ENCODE results near the gene RAB35. TPM values are rescaled to one million over a fixed set of nuclear protein-coding genes. Genes with fewer than 3 reads are reported as not detected.

The RAB35 gene
- total RNA-seq, 4 donors from 2014 or later, result 22.4 to 36.1 (median 25.9) TPM

GRCh38 chr12:120072472-120073249 lies 43.9 kb downstream of the RAB35 start:
- no peak for TF ChIP-seq CTCF (IDR thresholded peaks at IDR 0.05)
- ATAC-seq (ENCODE audit: low FRiP score) (no peak), DNase-seq (ENCODE audit: low spot score) (no peak)

- no peak for DNase-seq (ENCODE audit: low spot score)
- no peak for TF ChIP-seq CTCF (IDR thresholded peaks at IDR 0.05)
- no peak for ATAC-seq (ENCODE audit: low FRiP score)
These were observed 45.0 kb downstream of the RAB35 start for GRCh38 chr12:120071493-120072020.

- no peak for TF ChIP-seq CTCF (IDR thresholded peaks at IDR 0.05)
- ATAC-seq (ENCODE audit: low FRiP score), result no peak
- no peak for DNase-seq (ENCODE audit: low spot score)
These were observed 47.3 kb downstream of the RAB35 start for GRCh38 chr12:120069278-120069677.

GRCh38 chr12:120067901-120068300 lies 48.7 kb downstream of the RAB35 start:
- TF ChIP-seq CTCF (IDR thresholded peaks at IDR 0.05), result no peak
- no peak for ATAC-seq (ENCODE audit: low FRiP score)
- DNase-seq (ENCODE audit: low spot score), result no peak

GRCh38 chr12:120067084-120067869 lies 49.3 kb downstream of the RAB35 start:
- no peak for ATAC-seq (ENCODE audit: low FRiP score)
- DNase-seq (ENCODE audit: low spot score), result no peak
- TF ChIP-seq CTCF (IDR thresholded peaks at IDR 0.05), result no peak

GRCh38 chr12:120066341-120066740 lies 50.2 kb downstream of the RAB35 start:
- TF ChIP-seq CTCF (IDR thresholded peaks at IDR 0.05), result no peak
- ATAC-seq (ENCODE audit: low FRiP score) (no peak), DNase-seq (ENCODE audit: low spot score) (no peak)
